Upper lobe of left lung (tissue), 6 donors: ENCODE measurements around the gene C2orf42. TPM values are rescaled to one million over a fixed set of nuclear protein-coding genes. Genes with fewer than 3 reads are reported as not detected.

Experiments used
- ATAC-seq, 2 donors: fragments of 200-7000 bp; cut with Tn5 transposase; one replicate each; pipeline ENCODE4 v1.9.1; 2022; ENCODE audit warnings: mild to moderate bottlenecking in 2 of 2, moderate library complexity in 2 of 2; ENCODE audit not compliant: low FRiP score in 2 of 2
- DNase-seq, 2 donors: peaks; one replicate each; pipeline ENCODE4 v3.0.0-alpha.2; 2019 to 2020
- H3K27ac ChIP-seq, 4 donors: fragments of 200-600 bp; sonication (generic); one replicate each; pipeline ENCODE4 v1.5.1; 2016 to 2019
- H3K27me3 ChIP-seq, 4 donors: fragments of 200-600 bp; sonication (generic); one replicate each; pipeline ENCODE4 v1.5.1; 2017 to 2019
- H3K36me3 ChIP-seq, 4 donors: fragments of 200-600 bp; sonication (generic); one replicate each; pipeline ENCODE4 v1.5.1; 2016 to 2019
- H3K4me1 ChIP-seq, 4 donors: fragments of 200-600 bp; sonication (generic); one replicate each; pipeline ENCODE4 v1.5.1; 2018 to 2019
- H3K4me3 ChIP-seq, 4 donors: fragments of 200-600 bp; sonication (generic); one replicate each; pipeline ENCODE4 v1.5.1; 2017 to 2019; ENCODE audit warnings: mild to moderate bottlenecking in 2 of 4, moderate library complexity in 1 of 4
- H3K9me3 ChIP-seq, 4 donors: fragments of 200-600 bp; sonication (generic); one replicate each; pipeline ENCODE4 v1.5.1; 2018 to 2019
- CTCF ChIP-seq, 6 experiments: fragments of 450-650 bp in 4 of 6; fragments of 200-600 bp in 2 of 6; sonication (generic) in 2 of 6; IDR thresholded peaks; one replicate each; pipeline ENCODE4 v1.5.1; 2016 to 2019; ENCODE audit warnings: antibody characterized with exemption in 6 of 6
- EP300 ChIP-seq, 4 donors: sonication (generic); formaldehyde crosslinking; IDR thresholded peaks; one replicate each; pipeline ENCODE4 v1.5.1; 2017; ENCODE audit warnings: antibody characterized with exemption in 4 of 4, control low read depth in 2 of 4
- POLR2A ChIP-seq, 4 donors: fragments of 450-650 bp; IDR thresholded peaks; one replicate each; pipeline ENCODE4 v1.5.1; 2016 to 2017; ENCODE audit warnings: antibody characterized with exemption in 4 of 4, mild to moderate bottlenecking in 2 of 4
- POLR2AphosphoS5 ChIP-seq, 2 donors: sonication (generic); formaldehyde crosslinking; IDR thresholded peaks; one replicate each; pipeline ENCODE4 v1.5.1; 2017; ENCODE audit warnings: antibody characterized with exemption in 2 of 2
- WGBS, 2 donors: methylation state at CpG; one replicate each; pipeline ENCODE4 v1.1.5; 2017 to 2018; 5-methylcytosine and 5-hydroxymethylcytosine counted together
- total RNA-seq, 6 donors: library from RNA; depleted of rRNA in 4 of 6; stranded (reverse); fragments of >200 nt in 4 of 6; gene quantifications; one replicate each; pipeline versions ENCODE4 v1.1.0 to v1.2.1, GENCODE V29; 2016 to 2021
- donor health status: DM: no; HTN: no; CAD: no; lungs with moderate emphysema.
- donor health status: DM: no; HTN: yes; CAD: no; lungs with severe emphysema.

The C2orf42 gene
- total RNA-seq, 6 donors from 2014 or later: 7.8 to 15.0 (median 12.4) TPM

GRCh38 chr2:70214953-70215549 is 24.2 kb upstream of the C2orf42 start:
- Histone ChIP-seq H3K27ac (no peak overlapping the region), H3K4me3 (no peak overlapping the region), H3K27me3 (no peaks in the 10 kb centered on the region), H3K9me3 (no peaks in the 10 kb centered on the region), H3K4me1 (no peaks in the 10 kb centered on the region), H3K36me3 (peaks cover 19 to 88% (median 45%) of the 10 kb centered on the region in 4 donors)
- 83 to 94% methylated on average over 3 of the region's 3 CpGs for WGBS, 2 donors
- ATAC-seq (no peak), DNase-seq (no peak)
- TF ChIP-seq POLR2A (IDR thresholded peaks at IDR 0.05): no peak
- TF ChIP-seq CTCF (IDR thresholded peaks at IDR 0.05): no peak
- no peak for TF ChIP-seq EP300 (IDR thresholded peaks at IDR 0.05)
- no peak for TF ChIP-seq POLR2AphosphoS5 (IDR thresholded peaks at IDR 0.05)

- no peak for DNase-seq
- H3K27ac ChIP-seq: no peak overlapping the region
- ATAC-seq: no peak
- H3K4me1 ChIP-seq: no peaks in the 10 kb centered on the region
- H3K36me3 ChIP-seq: peaks cover 17 to 81% (median 39%) of the 10 kb centered on the region in 4 donors
- TF ChIP-seq CTCF (IDR thresholded peaks at IDR 0.05) (no peak), POLR2AphosphoS5 (IDR thresholded peaks at IDR 0.05) (no peak), POLR2A (IDR thresholded peaks at IDR 0.05) (no peak), EP300 (IDR thresholded peaks at IDR 0.05) (no peak)
- H3K4me3 ChIP-seq: no peak overlapping the region
- H3K9me3 ChIP-seq: no peaks in the 10 kb centered on the region
- 93 to 98% methylated on average over 1 of the region's 1 CpG for WGBS, 2 donors
- no peaks in the 10 kb centered on the region for H3K27me3 ChIP-seq
Observed at GRCh38 chr2:70214365-70214764, 23.5 kb upstream of the C2orf42 start.

GRCh38 chr2:70212298-70212932 is 21.6 kb upstream of the C2orf42 start:
- H3K27ac ChIP-seq: no peak overlapping the region
- WGBS, 2 donors: 79 to 97% methylated on average over 3 of the region's 3 CpGs
- no peak overlapping the region for H3K4me3 ChIP-seq
- DNase-seq: no peak
- ATAC-seq: no peak
- no peaks in the 10 kb centered on the region for H3K27me3 ChIP-seq
- no peaks in the 10 kb centered on the region for H3K9me3 ChIP-seq
- TF ChIP-seq CTCF (IDR thresholded peaks at IDR 0.05) (no peak), POLR2AphosphoS5 (IDR thresholded peaks at IDR 0.05) (no peak), EP300 (IDR thresholded peaks at IDR 0.05) (no peak), POLR2A (IDR thresholded peaks at IDR 0.05) (no peak)
- peaks cover 17 to 61% (median 29%) of the 10 kb centered on the region in 4 donors for H3K36me3 ChIP-seq
- no peaks in the 10 kb centered on the region for H3K4me1 ChIP-seq

- WGBS, 2 donors: 70 to 76% methylated on average over 2 of the region's 2 CpGs
- no peaks in the 10 kb centered on the region for H3K27me3 ChIP-seq
- no peak overlapping the region for H3K4me3 ChIP-seq
- TF ChIP-seq EP300 (IDR thresholded peaks at IDR 0.05) (no peak), POLR2A (IDR thresholded peaks at IDR 0.05) (no peak), POLR2AphosphoS5 (IDR thresholded peaks at IDR 0.05) (no peak), CTCF (IDR thresholded peaks at IDR 0.05) (no peak)
- peaks cover 11 to 53% (median 21%) of the 10 kb centered on the region in 4 donors for H3K36me3 ChIP-seq
- ATAC-seq: no peak
- no peak overlapping the region for H3K27ac ChIP-seq
- no peak for DNase-seq
- no peaks in the 10 kb centered on the region for H3K9me3 ChIP-seq
- no peaks in the 10 kb centered on the region for H3K4me1 ChIP-seq
Observed at GRCh38 chr2:70211595-70211994, 20.8 kb upstream of the C2orf42 start.

- H3K27me3 ChIP-seq: no peaks in the 10 kb centered on the region
- ATAC-seq: no peak
- H3K4me1 ChIP-seq: no peaks in the 10 kb centered on the region
- no peaks in the 10 kb centered on the region for H3K9me3 ChIP-seq
- no peak overlapping the region for H3K4me3 ChIP-seq
- TF ChIP-seq POLR2AphosphoS5 (IDR thresholded peaks at IDR 0.05) (no peak), EP300 (IDR thresholded peaks at IDR 0.05) (no peak), POLR2A (IDR thresholded peaks at IDR 0.05) (no peak)
- H3K27ac ChIP-seq: no peak overlapping the region
- 88 to 89% methylated on average over 6 to 7 of the region's 8 CpGs for WGBS, 2 donors
- DNase-seq: no peak
- no peaks in the 10 kb centered on the region for H3K36me3 ChIP-seq
Observed at GRCh38 chr2:70204452-70204851, 13.6 kb upstream of the C2orf42 start.
